GM19467 (cell line): ENCODE data around the gene SLC16A13.
A peak's percentile ranks its signal among the peaks of the same experiment; 100 is the strongest.

ENCODE experiments used
- ATAC-seq: cut with Tn5 transposase; IDR thresholded peaks from one replicate; pipeline ENCODE4 v1.9.1; 2021; ENCODE audit warnings: mild to moderate bottlenecking, moderate library complexity; ENCODE audit not compliant: unreplicated experiment

The SLC16A13 gene

DNA sequence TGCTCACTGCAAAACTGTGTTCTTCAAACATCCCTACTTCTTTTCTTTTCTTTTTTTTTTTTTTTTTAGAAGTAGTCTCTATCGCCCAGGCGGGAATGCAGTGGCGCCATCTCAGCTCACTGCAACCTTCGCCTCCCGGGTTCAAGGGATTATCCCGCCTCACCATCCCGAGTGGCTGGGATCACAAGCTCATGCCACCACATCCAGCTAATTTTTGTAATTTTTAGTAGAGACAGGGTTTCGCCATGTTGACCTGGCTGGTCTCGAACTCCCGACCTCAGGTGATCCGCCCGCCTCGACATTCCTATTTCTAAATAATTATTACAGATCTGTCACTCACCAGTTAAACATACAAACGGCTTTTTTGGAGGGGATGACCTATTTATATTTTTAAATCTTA is 24.4 kb upstream of the SLC16A13 start:
- ATAC-seq: no peak

DNA sequence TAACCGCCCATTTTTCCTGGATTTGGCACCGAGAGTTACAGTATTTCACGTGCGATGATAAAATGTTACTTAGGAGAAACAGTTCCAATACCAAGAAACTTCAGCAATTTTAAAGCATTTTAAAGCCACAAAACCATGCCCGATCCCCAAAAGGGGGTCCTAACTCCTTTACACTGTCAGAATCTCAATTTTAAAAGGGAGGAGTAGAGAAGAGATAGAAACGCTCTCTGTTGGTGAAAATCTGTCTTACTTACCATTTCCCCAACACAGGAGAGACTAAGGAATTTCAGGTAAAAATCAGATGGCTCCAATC is 23.9 kb upstream of the SLC16A13 start:
- no peak for ATAC-seq

DNA sequence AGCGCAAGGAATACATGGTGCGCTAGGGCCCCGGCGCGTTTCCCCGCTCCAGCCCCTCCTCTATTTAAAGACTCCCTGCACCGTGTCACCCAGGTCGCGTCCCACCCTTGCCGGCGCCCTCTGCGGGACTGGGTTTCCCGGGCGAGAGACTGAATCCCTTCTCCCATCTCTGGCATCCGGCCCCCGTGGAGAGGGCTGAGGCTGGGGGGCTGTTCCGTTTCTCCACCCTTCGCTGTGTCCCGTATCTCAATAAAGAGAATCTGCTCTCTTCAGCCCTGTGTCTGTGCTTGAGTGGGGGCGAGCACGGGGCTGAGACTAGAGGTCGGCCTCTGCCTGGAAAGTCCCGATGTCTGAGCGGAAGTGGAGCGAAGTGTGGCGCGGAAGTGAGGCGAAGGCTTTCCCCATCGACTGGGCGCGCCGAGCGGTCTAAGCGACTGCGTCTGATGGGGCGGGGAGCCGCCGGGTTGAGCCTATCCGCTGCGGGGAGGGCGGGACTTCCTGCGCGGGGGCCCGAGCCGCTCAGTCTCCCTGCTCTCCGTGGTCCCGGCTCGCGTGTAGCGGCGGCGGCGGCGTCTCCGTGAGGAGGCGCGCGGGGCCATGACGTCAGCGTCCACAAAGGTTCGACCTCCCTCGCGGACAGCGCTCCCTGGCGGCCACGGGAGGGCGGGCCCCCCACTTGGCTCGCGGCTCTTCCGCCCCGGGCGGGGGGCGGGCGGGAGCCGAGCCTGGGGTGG is 21.4 kb upstream of the SLC16A13 start:
- peak; percentile 80 for ATAC-seq

DNA sequence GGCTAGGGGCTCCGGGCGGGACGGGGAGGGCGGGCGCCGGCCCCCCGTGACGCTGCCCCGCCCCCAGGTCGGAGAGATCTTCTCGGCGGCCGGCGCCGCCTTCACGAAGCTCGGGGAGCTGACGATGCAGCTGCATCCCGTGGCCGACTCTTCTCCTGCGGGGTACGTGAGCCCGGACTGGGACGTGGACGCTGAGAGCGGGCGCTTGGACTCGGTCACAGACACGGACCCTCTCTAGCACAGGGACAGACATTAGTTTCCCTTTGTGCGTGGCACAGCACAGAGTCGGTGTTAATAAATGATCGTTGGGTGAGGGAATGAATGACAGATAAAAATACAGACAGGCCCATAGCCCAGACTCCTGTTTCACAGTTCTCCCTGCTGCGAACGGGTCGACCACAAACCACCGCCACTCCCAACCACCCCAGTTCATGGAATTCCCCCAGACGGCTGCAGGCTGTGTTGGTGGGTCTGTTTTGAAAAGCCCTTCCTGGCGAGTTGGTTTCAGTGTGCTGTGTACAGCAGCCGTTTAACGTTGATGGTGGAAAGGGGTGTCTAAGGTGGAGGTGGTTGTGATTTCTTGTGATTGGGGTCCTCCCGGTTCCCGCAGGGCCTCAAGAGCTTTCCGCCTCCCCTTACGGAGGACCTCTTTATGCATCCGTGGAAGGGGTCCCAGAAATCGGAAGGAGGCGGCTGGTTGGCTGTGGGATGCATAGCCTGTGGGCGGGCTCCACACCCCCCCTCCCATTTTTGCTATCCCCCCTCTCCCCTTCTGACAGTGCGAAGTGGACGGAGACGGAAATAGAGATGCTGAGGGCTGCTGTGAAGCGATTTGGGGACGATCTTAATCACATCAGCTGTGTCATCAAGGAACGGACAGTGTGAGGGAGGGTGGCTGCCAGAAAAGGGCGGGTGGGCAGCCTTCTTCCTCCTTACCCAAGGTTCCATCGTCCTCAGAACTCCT is 20.5 kb upstream of the SLC16A13 start:
- ATAC-seq: peak; percentile 9

DNA sequence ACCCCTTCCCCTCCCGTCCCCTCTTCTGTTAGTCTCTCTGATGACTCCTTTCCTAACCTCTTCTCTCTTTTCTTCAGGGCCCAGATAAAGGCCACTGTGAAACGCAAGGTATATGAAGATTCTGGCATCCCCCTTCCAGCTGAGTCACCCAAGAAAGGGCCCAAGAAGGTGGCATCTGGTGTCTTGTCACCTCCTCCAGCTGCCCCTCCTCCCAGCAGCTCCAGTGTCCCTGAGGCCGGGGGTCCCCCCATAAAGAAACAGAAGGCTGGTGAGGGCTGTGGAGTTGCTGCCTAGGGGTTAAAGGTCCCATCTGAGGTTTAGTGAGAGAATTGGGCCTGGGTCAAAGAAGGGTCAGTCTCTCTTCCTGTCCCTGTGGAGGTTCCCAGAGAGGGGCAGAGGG is 19.4 kb upstream of the SLC16A13 start:
- ATAC-seq: no peak

DNA sequence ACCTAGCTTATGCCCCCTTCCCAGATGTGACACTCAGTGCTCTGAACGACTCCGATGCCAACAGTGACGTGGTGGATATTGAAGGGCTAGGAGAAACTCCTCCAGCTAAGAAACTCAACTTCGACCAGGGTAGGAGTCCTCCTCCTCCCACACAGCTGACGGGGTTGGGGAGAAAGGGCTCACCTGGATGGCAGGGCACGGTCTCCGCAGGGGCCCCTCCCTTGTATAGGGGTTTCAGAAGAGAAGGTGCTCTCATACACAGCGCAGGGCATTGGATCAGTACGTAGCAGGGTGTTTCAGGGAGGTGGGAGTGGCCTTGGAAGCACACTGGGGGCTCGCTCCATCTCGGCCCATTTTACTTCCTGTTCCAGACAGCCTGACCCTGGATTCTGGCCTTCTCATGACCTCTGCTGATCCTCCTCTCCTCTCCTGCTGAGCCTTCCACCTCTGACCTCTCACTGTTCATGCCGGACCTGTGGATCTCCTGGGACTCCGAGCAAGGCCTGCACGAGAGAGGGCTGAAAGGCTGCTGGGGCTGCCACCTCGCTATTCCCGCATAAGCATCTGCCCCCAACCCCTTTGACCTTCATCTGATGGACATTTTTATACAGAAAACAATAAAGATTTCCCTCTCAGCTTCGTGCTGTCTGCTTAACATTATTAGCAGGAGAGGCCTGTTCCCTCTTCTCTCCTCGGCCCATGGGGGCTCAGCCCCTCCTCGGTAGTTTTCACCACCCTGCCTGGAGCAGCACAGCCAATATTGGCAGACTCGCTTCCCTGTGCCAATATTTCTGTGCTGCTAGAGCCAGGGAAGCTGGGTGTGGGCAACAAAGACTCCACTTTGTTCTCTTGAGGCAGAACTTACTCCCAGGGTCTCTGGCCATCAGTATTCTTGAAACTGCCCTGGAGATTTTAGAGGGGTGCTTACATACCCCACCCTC is 18.7 kb upstream of the SLC16A13 start:
- ATAC-seq: no peak

DNA sequence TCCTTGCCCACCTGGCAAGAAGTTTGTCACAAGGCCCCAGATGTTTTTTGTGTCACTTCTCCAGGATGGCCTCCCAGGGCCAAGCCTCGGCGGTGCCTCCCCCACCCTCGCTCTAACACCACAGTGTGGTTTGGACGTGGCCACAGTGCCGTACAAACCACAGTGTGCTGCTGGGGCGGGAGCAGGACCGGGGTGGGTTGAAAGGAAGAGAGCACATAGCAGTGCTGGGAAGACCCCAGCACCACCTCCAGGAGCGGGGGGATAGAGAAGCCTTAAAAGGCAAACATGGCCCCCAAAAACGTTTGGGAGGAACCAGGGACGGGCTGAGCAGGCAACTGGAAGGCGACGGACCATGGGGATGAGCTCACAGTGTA is 18.0 kb upstream of the SLC16A13 start:
- ATAC-seq: no peak

DNA sequence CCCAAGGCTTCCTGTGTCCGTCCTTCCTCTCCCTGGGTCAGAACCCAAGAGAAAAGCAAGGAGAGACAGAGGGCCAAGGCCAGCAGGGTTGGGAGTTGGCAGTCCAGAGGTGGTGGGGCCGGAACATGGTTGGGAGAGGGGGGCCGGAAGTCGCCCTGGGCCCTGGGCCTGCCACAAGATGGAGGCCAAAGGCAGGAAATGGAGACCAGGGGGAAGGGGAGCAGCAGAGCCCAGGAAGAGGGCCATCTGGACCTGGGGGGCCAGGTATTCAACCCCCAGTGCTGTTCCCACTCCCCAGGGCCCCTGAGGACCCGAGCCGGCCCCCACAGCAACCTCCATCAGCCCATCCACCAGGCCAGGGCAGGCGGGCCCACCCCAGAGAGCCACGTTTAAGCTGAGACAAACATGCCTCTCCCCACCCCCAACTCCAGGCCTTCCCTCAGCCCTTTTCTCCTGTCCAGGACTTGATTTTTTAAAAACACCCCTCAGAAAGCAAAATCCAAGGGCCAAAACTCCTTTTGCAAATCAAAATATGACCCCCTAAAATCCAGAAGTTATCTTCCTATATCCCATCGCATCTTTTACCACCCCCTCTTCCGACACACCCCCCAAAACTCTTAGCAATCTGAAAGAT is 17.4 kb upstream of the SLC16A13 start:
- no peak for ATAC-seq

DNA sequence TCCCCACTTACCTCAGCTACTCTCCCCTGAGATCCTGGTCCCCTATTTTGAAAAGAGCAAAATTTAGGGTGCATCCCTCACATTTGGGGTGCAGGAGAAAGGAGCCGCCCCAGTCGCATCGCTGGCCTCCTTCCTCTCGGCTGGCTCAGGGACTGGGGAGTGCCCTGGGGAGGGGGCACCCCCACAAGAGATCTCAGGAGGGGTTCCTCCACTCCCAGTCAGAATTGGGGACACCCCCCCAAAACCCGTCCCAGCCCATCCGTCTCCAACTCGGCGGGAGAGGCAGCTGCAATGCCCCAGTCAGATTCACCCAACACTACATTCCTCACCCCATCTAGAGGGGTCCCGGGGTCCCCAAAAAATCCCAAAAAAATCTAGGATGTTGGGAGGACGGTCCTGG is 16.4 kb upstream of the SLC16A13 start:
- no peak for ATAC-seq

DNA sequence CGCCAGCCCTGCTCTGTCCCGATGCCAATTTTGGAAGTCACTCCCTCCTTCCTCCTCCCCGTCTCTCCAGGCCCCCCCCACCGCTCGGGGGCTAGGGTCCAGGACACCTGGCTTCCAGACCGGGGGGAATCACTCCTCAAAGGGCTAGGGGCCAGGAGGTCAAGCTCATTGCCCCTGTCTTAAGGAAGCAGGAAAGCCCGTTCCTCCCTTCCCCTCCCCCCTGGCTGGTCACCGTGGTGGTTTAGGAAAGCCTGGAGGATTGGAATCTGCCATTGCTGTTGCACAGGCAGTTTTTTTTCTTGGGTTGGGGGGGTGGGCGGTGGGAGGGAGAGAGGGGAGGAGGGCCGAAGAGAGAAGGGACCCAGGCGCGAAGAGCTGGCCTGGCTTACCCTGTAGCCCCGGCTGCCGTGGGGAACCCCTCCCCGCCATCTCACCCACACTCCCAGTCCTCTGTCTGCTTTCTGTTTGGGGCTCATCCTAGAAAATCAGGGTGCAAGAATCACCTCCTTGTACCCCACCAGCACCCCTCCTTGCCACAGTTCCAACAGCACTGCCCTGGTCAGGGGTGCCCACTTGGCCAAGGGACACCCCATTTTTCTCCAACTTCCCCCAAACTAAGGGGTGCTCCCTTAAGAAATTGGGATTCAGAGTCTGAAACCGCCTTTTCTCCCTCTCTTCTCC is 15.8 kb upstream of the SLC16A13 start:
- ATAC-seq: no peak

DNA sequence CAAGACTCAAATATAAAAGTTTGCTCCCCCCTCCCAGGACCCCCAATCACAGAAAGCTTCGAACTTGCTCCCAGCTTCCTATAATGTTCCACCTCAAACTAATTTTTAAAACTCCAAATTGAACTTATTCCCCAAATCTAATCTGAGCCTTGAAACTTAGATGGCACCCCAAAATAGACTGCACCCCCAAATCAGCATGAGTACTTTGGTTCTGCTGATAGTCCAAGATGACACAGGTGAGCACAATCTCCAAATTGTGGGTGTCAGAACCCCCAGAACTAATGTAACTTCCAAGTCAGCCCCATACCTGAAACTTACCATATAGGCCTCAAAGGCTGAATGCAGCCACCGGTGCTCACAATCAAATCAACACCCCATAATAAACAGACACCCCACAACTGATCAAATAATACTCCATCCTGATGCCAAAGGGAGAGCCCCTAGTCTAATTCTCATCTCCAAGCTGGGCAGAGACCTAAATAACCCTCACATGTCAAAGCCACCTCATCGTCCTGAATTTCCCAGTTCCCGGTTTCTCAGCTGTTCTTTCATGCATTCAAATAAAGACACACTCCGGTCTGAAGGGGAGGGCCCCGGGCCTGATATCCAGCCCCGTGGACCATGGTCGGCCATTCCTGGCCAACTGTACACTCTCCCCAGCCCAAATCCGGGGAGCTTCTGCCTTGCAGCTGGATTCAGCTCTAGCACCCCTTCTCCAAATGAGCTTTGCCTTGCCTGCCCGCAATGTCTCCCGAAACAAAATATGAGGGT is 14.7 kb upstream of the SLC16A13 start:
- no peak for ATAC-seq

DNA sequence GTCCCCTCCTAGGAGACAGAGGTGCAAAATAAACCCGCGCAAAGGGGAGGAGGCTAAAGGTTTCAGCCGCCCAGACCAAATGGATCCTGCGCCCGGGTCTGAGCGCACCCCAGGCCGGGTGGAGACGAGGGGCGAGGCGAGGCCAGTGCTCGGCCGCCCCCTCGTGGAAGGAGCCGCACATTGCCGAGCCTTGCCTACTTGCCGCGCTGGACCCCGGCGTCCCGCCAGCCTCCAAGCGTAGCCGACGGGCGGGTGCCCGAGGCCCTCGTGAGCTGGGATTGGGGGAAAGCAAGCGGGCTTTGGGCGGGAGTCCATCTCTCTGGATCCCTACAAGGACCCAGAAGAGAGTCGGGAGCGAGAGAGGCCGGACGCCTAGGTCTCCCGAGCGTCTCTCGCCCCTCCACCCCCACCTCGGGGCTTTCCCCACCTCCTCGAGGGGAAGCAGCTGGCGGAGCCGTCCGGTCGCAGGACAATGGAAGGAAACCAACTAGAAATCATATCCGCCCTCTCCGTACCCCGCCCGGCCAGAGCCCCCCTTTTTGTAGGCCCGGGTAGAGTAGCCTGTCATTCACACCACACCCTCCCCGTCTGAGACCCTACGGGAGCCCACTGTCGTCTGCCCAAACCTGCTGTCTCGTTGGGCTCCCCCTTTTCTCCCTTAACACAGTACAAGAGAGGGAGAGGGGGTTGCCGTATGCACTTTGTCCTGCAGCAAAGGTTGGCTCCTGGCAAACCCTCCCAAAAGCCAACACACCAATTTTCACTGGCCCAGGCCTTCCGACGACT is 13.6 kb upstream of the SLC16A13 start:
- no peak for ATAC-seq

DNA sequence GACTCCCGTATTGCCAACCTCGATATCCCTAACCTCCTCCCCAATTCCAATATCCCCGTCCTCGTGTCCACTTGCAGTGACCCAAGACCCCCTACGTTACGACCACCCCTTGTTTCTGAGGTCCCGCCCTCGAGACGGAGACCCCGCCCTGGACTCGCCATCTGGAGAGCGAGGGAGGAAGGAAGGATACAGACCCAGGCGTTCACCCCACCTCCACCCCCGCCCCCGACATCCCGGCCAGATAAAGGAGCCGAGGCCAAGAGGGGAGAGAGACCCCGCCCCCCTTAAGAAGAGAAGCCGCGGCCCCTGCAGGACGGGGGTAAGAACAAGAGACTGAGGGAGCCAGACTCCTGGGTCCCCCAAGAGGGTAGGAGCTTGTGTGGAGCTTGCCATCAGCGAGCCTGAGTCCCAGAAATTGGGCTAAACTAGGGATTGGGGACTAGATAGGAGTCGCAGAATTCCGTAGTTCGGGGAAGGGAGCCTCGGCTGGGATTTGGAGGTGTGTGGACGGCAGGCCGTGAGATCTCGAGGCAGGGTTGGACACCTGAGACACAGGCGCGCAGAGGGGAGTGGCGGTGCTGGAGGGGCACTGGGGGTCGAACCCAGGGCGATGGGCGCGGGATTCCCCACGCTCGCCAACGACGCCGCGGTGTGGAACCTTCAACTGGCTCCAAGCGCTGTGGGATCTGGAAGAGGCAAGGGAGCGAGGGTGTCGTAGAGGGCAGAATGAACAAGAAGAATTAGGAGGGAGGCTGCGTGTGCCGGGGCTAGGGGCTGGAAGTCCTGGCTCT is 12.8 kb upstream of the SLC16A13 start, which contains the start of gene BCL6B:
Gene BCL6B, plus strand, starts transcription at position 270 of the 791 bp plus-strand sequence. CDS start 622 bp downstream, outside the sequence.
- no peak for ATAC-seq

DNA sequence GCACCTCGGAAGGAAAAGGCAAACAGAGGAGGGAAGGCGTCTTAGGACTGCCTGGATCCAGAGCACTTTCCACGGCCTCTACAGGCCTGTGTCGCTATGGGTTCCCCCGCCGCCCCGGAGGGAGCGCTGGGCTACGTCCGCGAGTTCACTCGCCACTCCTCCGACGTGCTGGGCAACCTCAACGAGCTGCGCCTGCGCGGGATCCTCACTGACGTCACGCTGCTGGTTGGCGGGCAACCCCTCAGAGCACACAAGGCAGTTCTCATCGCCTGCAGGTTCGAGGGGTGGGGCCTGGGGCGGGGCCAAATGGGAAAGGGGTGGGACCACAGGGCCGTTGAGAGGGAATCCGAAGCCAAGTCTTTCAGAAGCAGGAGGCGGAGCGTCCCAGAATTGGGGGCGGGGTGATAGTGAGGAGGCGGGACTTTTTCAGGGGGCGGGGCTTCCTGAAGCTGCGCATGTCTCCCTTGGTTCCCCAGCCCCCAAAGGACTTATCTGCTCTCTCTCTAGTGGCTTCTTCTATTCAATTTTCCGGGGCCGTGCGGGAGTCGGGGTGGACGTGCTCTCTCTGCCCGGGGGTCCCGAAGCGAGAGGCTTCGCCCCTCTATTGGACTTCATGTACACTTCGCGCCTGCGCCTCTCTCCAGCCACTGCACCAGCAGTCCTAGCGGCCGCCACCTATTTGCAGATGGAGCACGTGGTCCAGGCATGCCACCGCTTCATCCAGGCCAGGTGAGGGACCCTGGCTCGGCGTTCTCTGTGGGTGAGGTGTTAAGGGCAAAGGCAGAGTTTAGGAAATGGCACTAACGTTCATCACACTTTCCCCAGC is 12.0 kb upstream of the SLC16A13 start:
- ATAC-seq: no peak

DNA sequence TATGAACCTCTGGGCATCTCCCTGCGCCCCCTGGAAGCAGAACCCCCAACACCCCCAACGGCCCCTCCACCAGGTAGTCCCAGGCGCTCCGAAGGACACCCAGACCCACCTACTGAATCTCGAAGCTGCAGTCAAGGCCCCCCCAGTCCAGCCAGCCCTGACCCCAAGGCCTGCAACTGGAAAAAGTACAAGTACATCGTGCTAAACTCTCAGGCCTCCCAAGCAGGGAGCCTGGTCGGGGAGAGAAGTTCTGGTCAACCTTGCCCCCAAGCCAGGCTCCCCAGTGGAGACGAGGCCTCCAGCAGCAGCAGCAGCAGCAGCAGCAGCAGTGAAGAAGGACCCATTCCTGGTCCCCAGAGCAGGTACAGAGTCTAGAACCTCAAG is 11.4 kb upstream of the SLC16A13 start:
- ATAC-seq: no peak

DNA sequence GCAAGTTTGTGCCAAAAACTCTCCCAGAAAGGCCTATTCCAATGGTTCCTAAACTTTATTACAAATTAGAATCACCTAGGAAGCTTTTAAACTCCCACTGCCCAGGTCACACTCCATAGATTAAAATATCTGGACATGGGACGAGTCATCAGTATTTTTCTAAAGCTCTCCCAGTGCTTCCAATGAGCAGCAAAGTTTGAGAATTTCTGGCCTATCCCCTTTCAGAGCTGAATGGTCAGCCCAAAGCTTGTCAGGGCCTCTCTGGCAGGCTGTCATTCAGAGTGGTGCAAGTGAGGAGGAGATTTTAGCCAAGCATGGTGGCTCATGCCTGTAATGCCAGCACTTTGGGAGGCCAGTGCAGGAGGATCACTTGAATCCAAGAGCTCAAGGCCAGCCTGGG is 10.6 kb upstream of the SLC16A13 start:
- ATAC-seq: no peak
